Stimulated activated CD8-positive, alpha-beta memory T cell treated with anti-CD3 and anti-CD28 coated beads, Interleukin-4, amount 100 ng/mL, for 4 hours (primary cell): ENCODE data around the gene NSUN4.
"Not testable (repeated sequence)": the region's sequence is repeated elsewhere in the genome, so short reads cannot be mapped to it uniquely, and the experiment has no call there.

Experiments
- DNase-seq, 2 donors: peaks; one replicate each; pipeline ENCODE4 v3.0.0-alpha.2; 2020; ENCODE audit warnings: low read depth in 2 of 2, low spot score in 1 of 2

The NSUN4 gene

GRCh38 chr1:46340404-46341221, at the start of gene NSUN4:
TSS of gene NSUN4 (plus strand) at chr1:46340807. CDS start at chr1:46340827, 20 bp downstream.
- peak; percentile 53 to 62 for DNase-seq

- DNase-seq = no peak
Measured at GRCh38 chr1:46295306-46295705, 45.3 kb upstream of the NSUN4 start.

GRCh38 chr1:46298387-46298786, 42.2 kb upstream of the NSUN4 start:
- DNase-seq = no peak

GRCh38 chr1:46300673-46301405, 39.8 kb upstream of the NSUN4 start:
- DNase-seq = no peak

- DNase-seq = no peak
Measured at GRCh38 chr1:46301406-46301807, 39.2 kb upstream of the NSUN4 start.

GRCh38 chr1:46301808-46302640, 38.6 kb upstream of the NSUN4 start:
- DNase-seq = peak; percentile 11 to 13

GRCh38 chr1:46302641-46303037, 38.0 kb upstream of the NSUN4 start:
- no peak for DNase-seq

- DNase-seq = peak; percentile 80 to 86
Measured at GRCh38 chr1:46303038-46303871, 37.4 kb upstream of the NSUN4 start, which contains the start of the genes LRRC41 and UQCRH. TSS of gene LRRC41 (minus strand) at chr1:46303616. CDS start at chr1:46303322, 294 bp downstream. TSS of gene UQCRH (plus strand) at chr1:46303698. CDS start at chr1:46303767, 69 bp downstream.

- no peak for DNase-seq
Measured at GRCh38 chr1:46303872-46304326, 36.7 kb upstream of the NSUN4 start.

GRCh38 chr1:46306159-46306530, 34.5 kb upstream of the NSUN4 start:
- no peak for DNase-seq

GRCh38 chr1:46309401-46310159, 31.0 kb upstream of the NSUN4 start:
- DNase-seq = no peak

GRCh38 chr1:46310321-46310720, 30.3 kb upstream of the NSUN4 start:
- DNase-seq = no peak

GRCh38 chr1:46315669-46316403, 24.8 kb upstream of the NSUN4 start:
- DNase-seq = no peak

GRCh38 chr1:46317323-46317722, 23.3 kb upstream of the NSUN4 start:
- no peak for DNase-seq

GRCh38 chr1:46319301-46319700, 21.3 kb upstream of the NSUN4 start:
- not testable (repeated sequence) for DNase-seq

GRCh38 chr1:46319960-46320914, 20.4 kb upstream of the NSUN4 start:
- DNase-seq = not testable (repeated sequence)

GRCh38 chr1:46322191-46322590, 18.4 kb upstream of the NSUN4 start:
- not testable (repeated sequence) for DNase-seq
